GM08714 (cell line): ENCODE data around the gene ARRB1.
"Not testable (repeated sequence)": the region's sequence is repeated elsewhere in the genome, so short reads cannot be mapped to it uniquely, and the experiment has no call there.

Experiments used
- H3K4me3 ChIP-seq: fragments of 200-500 bp; sonication (Bioruptor generic); 2 replicates; pipeline ENCODE4 v1.5.1; 2014; ENCODE audit warnings: mild to moderate bottlenecking, low read length, inconsistent platforms
- ZNF274 ChIP-seq: IDR thresholded peaks from 2 replicates; pipeline ENCODE4 v1.6.1; 2012; ENCODE audit warnings: mild to moderate bottlenecking, low read depth, low read length

ARRB1 gene

GRCh38 chr11:75313513-75314272 lies 37.8 kb downstream of the ARRB1 start:
- no peak for TF ChIP-seq ZNF274

GRCh38 chr11:75312346-75312745 lies 39.1 kb downstream of the ARRB1 start:
- no peak overlapping the region for H3K4me3 ChIP-seq
- no peak for TF ChIP-seq ZNF274

More at GRCh38 chr11:75313513-75314272, 37.8 kb downstream of the ARRB1 start:
- no peak overlapping the region for H3K4me3 ChIP-seq

- H3K4me3 ChIP-seq = no peak overlapping the region
- TF ChIP-seq ZNF274 = no peak
Measured at GRCh38 chr11:75311858-75312288, 39.6 kb downstream of the ARRB1 start.

GRCh38 chr11:75308986-75309385 lies 42.5 kb downstream of the ARRB1 start:
- TF ChIP-seq ZNF274 = no peak
- no peak overlapping the region for H3K4me3 ChIP-seq

- H3K4me3 ChIP-seq = no peak overlapping the region
- no peak for TF ChIP-seq ZNF274
Measured at GRCh38 chr11:75308116-75308515, 43.3 kb downstream of the ARRB1 start.

GRCh38 chr11:75307058-75307457 lies 44.4 kb downstream of the ARRB1 start:
- TF ChIP-seq ZNF274 = no peak
- no peak overlapping the region for H3K4me3 ChIP-seq

- TF ChIP-seq ZNF274 = no peak
- H3K4me3 ChIP-seq = no peak overlapping the region
Measured at GRCh38 chr11:75306529-75306928, 44.9 kb downstream of the ARRB1 start.

- H3K4me3 ChIP-seq = no peak overlapping the region
- no peak for TF ChIP-seq ZNF274
Measured at GRCh38 chr11:75305993-75306392, 45.5 kb downstream of the ARRB1 start.

GRCh38 chr11:75305452-75305851 lies 46.0 kb downstream of the ARRB1 start:
- TF ChIP-seq ZNF274 = no peak

GRCh38 chr11:75304941-75305340 lies 46.5 kb downstream of the ARRB1 start:
- not testable (repeated sequence) for H3K4me3 ChIP-seq

More at GRCh38 chr11:75305452-75305851, 46.0 kb downstream of the ARRB1 start:
- H3K4me3 ChIP-seq = no peak overlapping the region

GRCh38 chr11:75303544-75304224 lies 47.8 kb downstream of the ARRB1 start:
- no peak overlapping the region for H3K4me3 ChIP-seq
- no peak for TF ChIP-seq ZNF274

GRCh38 chr11:75302371-75302770 lies 49.1 kb downstream of the ARRB1 start:
- no peak overlapping the region for H3K4me3 ChIP-seq
- TF ChIP-seq ZNF274 = no peak

- H3K4me3 ChIP-seq = no peak overlapping the region
Measured at GRCh38 chr11:75301601-75302345, 49.7 kb downstream of the ARRB1 start.

GRCh38 chr11:75301131-75301530 lies 50.3 kb downstream of the ARRB1 start:
- TF ChIP-seq ZNF274 = no peak
- no peak overlapping the region for H3K4me3 ChIP-seq

More at GRCh38 chr11:75301601-75302345, 49.7 kb downstream of the ARRB1 start:
- TF ChIP-seq ZNF274 = no peak

- H3K4me3 ChIP-seq = no peak overlapping the region
- TF ChIP-seq ZNF274 = no peak
Measured at GRCh38 chr11:75298976-75299260, 52.5 kb downstream of the ARRB1 start.
